Neural progenitor cell (in vitro differentiated cells): ENCODE measurements around the gene EMILIN1. TPM values are rescaled to one million over a fixed set of nuclear protein-coding genes. Genes with fewer than 3 reads are reported as not detected.

Source experiments
- DNase-seq: peaks from one replicate; pipeline ENCODE4 v3.0.0-alpha.2; 2016; ENCODE audit warnings: low spot score
- H2AFZ ChIP-seq: fragments of 200-600 bp; sonication (generic); replicated peaks from 2 replicates; pipeline ENCODE4 v1.6.1; 2016; ENCODE audit warnings: antibody characterized with exemption
- H3F3A ChIP-seq: fragments of 200-600 bp; sonication (generic); 2 replicates; pipeline ENCODE4 v1.6.1; 2016; ENCODE audit warnings: antibody characterized with exemption, low read depth
- H3K27ac ChIP-seq: fragments of 200-600 bp; sonication (generic); 2 replicates; pipeline ENCODE4 v1.5.1; 2016; ENCODE audit warnings: mild to moderate bottlenecking
- H3K27me3 ChIP-seq: fragments of 200-600 bp; sonication (generic); 2 replicates; pipeline ENCODE4 v1.6.1; 2016; ENCODE audit warnings: mild to moderate bottlenecking, moderate library complexity
- H3K36me3 ChIP-seq: fragments of 200-600 bp; sonication (generic); 2 replicates; pipeline ENCODE4 v1.5.1; 2016
- H3K4me1 ChIP-seq: fragments of 200-600 bp; sonication (generic); 2 replicates; pipeline ENCODE4 v1.6.1; 2016; ENCODE audit warnings: mixed run types
- H3K4me2 ChIP-seq: fragments of 200-600 bp; sonication (generic); 2 replicates; pipeline ENCODE4 v1.6.1; 2016
- H3K4me3 ChIP-seq: fragments of 200-600 bp; sonication (generic); 2 replicates; pipeline ENCODE4 v1.5.1; 2016
- H3K79me2 ChIP-seq: fragments of 200-600 bp; sonication (generic); 2 replicates; pipeline ENCODE4 v1.6.1; 2016; ENCODE audit warnings: low read depth
- H3K9ac ChIP-seq: fragments of 200-600 bp; sonication (generic); 2 replicates; pipeline ENCODE4 v1.6.1; 2016
- H3K9me3 ChIP-seq: fragments of 200-600 bp; sonication (generic); 2 replicates; pipeline ENCODE4 v1.5.1; 2016; ENCODE audit warnings: low read depth
- H4K20me1 ChIP-seq: fragments of 200-600 bp; sonication (generic); 2 replicates; pipeline ENCODE4 v1.6.1; 2016; ENCODE audit warnings: low read depth
- H3K27ac Mint-ChIP-seq: 3 replicates; pipeline ENCODE4 v1.8.0; 2021; ENCODE audit warnings: mixed read lengths
- H3K27me3 Mint-ChIP-seq: 2 replicates; pipeline ENCODE4 v1.8.0; 2022; ENCODE audit warnings: low read depth, mild to moderate bottlenecking, inconsistent platforms, moderate library complexity, mixed read lengths; ENCODE audit not compliant: insufficient read depth
- H3K36me3 Mint-ChIP-seq: 3 replicates; pipeline ENCODE4 v1.8.0; 2021; ENCODE audit warnings: mixed read lengths
- H3K4me1 Mint-ChIP-seq: 3 replicates; pipeline ENCODE4 v1.8.0; 2021; ENCODE audit warnings: mixed read lengths
- H3K4me3 Mint-ChIP-seq: 3 replicates; pipeline ENCODE4 v1.8.0; 2021; ENCODE audit warnings: mild to moderate bottlenecking, moderate library complexity, mixed read lengths
- H3K9me3 Mint-ChIP-seq: 3 replicates; pipeline ENCODE4 v1.8.0; 2020; ENCODE audit warnings: mixed read lengths
- CTCF ChIP-seq: fragments of 200-600 bp; sonication (generic); IDR thresholded peaks from 2 replicates; pipeline ENCODE4 v1.5.1; 2017; ENCODE audit warnings: antibody characterized with exemption, mild to moderate bottlenecking
- EZH2 ChIP-seq: fragments of 200-600 bp; sonication (generic); IDR thresholded peaks from 2 replicates; pipeline ENCODE4 v1.6.1; 2017; ENCODE audit warnings: antibody characterized with exemption, mild to moderate bottlenecking, moderate library complexity
- EZH2phosphoT487 ChIP-seq: fragments of 200-600 bp; sonication (generic); IDR thresholded peaks from 2 replicates; pipeline ENCODE4 v1.6.1; 2017; ENCODE audit warnings: antibody characterized with exemption
- total RNA-seq: library from RNA; depleted of rRNA; stranded (reverse); fragments of >200 nt; gene quantifications from 2 replicates; pipeline ENCODE4 v1.2.3, GENCODE V29; 2015; ENCODE audit warnings: low replicate concordance

EMILIN1 gene
- total RNA-seq, 1 donor from 2014 or later, result 0.15 TPM

- H3K9me3 ChIP-seq, result no peaks in the 10 kb centered on the region
- H3K9ac ChIP-seq, result no peak overlapping the region
- H3K4me1 ChIP-seq, result no peaks in the 10 kb centered on the region
- no peaks in the 10 kb centered on the region for H3F3A ChIP-seq
- no peaks in the 10 kb centered on the region for H3K79me2 ChIP-seq
- H3K4me1 Mint-ChIP-seq, result peaks cover 10% of the 10 kb centered on the region
- TF ChIP-seq CTCF (no peak), EZH2 (no peak), EZH2phosphoT487 (no peak)
- H2AFZ ChIP-seq, result no peak overlapping the region
- H3K9me3 Mint-ChIP-seq, result no peaks in the 10 kb centered on the region
- peaks cover under 1% of the 10 kb centered on the region for H3K27me3 ChIP-seq
- H3K27ac ChIP-seq, result no peak overlapping the region
- no peak overlapping the region for H3K4me3 ChIP-seq
- peaks cover 11% of the 10 kb centered on the region for H3K27me3 Mint-ChIP-seq
- no peaks in the 10 kb centered on the region for H4K20me1 ChIP-seq
- no peaks in the 10 kb centered on the region for H3K36me3 ChIP-seq
- no peak overlapping the region for H3K27ac Mint-ChIP-seq
- no peak overlapping the region for H3K4me3 Mint-ChIP-seq
- no peak overlapping the region for H3K4me2 ChIP-seq
- no peak for DNase-seq
- H3K36me3 Mint-ChIP-seq, result no peaks in the 10 kb centered on the region
Measured at GRCh38 chr2:27092696-27093429, 14.4 kb downstream of the EMILIN1 start.

- DNase-seq, result no peak
- Histone ChIP-seq H3K27me3 (no peaks in the 10 kb centered on the region), H3K36me3 (no peaks in the 10 kb centered on the region), H3K27ac (no peak overlapping the region), H3K4me1 (no peaks in the 10 kb centered on the region), H3K4me2 (no peak overlapping the region), H3K79me2 (no peaks in the 10 kb centered on the region), H3K9me3 (no peaks in the 10 kb centered on the region), H3K9ac (no peak overlapping the region), H2AFZ (no peak overlapping the region), H3K4me3 (no peak overlapping the region), H3F3A (no peaks in the 10 kb centered on the region), H4K20me1 (no peaks in the 10 kb centered on the region)
- H3K27ac Mint-ChIP-seq, result peak overlapping the region; percentile 72
- peak overlapping the region; percentile 53 for H3K4me3 Mint-ChIP-seq
- TF ChIP-seq EZH2, result no peak
- TF ChIP-seq EZH2phosphoT487, result no peak
- TF ChIP-seq CTCF, result no peak
- H3K9me3 Mint-ChIP-seq, result no peaks in the 10 kb centered on the region
- H3K36me3 Mint-ChIP-seq, result no peaks in the 10 kb centered on the region
- peaks cover 10% of the 10 kb centered on the region for H3K4me1 Mint-ChIP-seq
- peaks cover 9% of the 10 kb centered on the region for H3K27me3 Mint-ChIP-seq
Measured at GRCh38 chr2:27093430-27094352, 15.3 kb downstream of the EMILIN1 start.

- Histone ChIP-seq H3K4me3 (no peak overlapping the region), H3K27ac (no peak overlapping the region), H3K36me3 (no peaks in the 10 kb centered on the region), H4K20me1 (no peaks in the 10 kb centered on the region), H2AFZ (no peak overlapping the region), H3K9me3 (no peaks in the 10 kb centered on the region), H3K79me2 (no peaks in the 10 kb centered on the region), H3K4me1 (no peaks in the 10 kb centered on the region), H3K4me2 (no peak overlapping the region), H3K27me3 (no peaks in the 10 kb centered on the region), H3K9ac (no peak overlapping the region), H3F3A (no peaks in the 10 kb centered on the region)
- Mint-ChIP-seq H3K9me3 (no peaks in the 10 kb centered on the region), H3K27me3 (peaks cover 11% of the 10 kb centered on the region), H3K4me3 (peak overlapping the region; percentile 53), H3K36me3 (no peaks in the 10 kb centered on the region), H3K4me1 (peaks cover 10% of the 10 kb centered on the region), H3K27ac (peak overlapping the region; percentile 72)
- TF ChIP-seq EZH2phosphoT487 (no peak), CTCF (no peak), EZH2 (no peak)
- DNase-seq, result no peak
Measured at GRCh38 chr2:27094353-27094984, 16.1 kb downstream of the EMILIN1 start.
